NCI-H774 (cell line): Measurements from ENCODE around the gene VPS41.

Source experiments
- DNase-seq: peaks from one replicate; lab custom pipeline; 2025; lab: John Stamatoyannopoulos, UW

VPS41 gene

DNA sequence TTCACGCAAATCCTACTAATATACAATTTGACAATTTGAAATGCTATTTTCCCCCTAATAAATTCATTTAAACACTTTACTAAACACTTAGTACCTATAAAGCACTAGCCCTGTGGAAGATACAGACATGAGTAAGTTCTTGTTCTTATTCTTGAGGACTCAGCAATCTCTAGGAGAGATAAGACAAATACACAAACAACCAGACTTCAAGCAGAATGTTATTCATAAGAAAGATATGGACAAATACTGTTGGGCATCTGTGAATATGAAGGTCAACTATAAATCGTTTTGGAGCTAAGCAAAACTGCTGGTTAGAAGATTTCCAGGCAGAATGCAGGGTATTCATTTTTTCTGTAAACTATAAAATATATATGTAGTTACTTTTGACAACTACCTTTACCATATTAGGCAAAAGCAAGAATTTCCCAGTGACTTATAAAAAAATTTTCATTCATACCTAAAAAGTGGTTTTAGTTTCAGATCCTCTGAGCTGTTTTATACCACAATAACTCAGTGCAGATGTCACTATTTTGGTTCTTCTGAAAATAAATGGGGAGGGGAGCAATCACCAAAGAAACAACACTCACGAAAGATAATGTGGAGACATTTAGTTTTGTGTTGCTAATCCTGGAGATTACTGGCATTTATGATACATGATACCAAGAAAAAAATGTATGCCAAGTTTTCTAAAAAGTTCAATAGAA is 3.8 kb downstream of the VPS41 start:
- DNase-seq, result no peak

- no peak for DNase-seq
Measured at GRCh38 chr7:38903057-38903456, 5.9 kb downstream of the VPS41 start.

DNA sequence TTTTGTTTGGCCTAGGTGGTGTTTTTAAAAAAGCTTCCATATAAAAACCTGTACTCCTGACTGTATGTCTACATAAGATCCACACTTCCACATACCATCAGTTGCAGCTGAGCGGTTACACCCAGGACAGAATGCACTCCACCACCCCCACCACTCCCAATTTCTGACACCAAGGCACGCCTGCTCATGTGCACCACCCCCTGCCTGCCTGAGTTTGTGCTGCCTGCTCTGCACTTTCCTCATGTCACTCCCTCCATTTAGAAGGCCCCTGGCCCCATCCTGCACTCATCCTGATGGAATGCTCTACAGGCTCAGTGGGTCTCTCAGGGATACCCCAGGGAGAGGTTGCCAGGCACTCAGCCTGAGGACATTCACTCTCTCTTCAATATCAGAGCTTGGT is 6.5 kb downstream of the VPS41 start:
- no peak for DNase-seq

DNA sequence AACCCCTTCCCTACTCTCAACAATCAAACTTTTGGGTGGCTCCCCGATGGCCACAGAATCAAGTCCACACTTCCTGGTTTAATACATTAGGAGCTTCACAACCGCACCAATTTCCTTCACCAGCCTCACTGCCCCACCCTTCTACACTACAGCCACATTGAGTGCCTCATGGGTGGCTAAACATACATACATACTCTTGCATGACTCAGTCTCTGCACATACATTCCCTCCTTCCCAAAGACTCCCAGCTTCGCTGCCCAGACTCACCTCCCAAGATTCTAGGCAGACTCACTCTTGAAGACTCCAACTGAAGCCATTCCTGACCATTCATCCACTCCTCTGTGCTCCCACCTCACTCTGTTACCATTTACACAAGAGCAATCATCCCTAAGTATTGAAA is 15.9 kb downstream of the VPS41 start:
- DNase-seq, result no peak

GRCh38 chr7:38890597-38890996 is 18.4 kb downstream of the VPS41 start:
- DNase-seq, result no peak

DNA sequence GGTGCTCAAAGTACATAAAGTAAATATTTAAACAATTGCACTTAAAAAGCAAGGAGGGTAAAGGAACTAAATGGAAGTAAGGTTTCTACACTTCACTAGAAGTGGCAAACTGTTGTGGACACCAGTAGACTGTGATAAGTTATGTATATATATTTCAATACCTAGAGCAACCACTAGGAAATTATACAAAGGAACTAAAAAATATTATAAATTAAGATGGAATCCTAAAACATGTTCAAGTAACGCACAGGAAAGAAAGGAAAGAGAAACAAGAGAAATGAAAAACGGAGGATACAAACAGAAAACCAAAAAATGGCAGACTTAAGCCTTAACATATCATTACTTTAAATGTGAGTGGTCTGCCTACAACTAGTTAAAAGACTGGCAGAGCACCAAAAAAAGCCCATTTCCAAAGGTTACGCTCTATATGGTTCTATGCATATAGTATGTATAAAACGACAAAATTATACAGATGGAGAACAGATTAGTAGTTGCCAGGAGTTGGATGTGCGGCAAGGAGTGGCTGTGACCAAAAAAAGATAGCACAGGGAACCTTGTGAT is 19.0 kb downstream of the VPS41 start:
- DNase-seq, result no peak

DNA sequence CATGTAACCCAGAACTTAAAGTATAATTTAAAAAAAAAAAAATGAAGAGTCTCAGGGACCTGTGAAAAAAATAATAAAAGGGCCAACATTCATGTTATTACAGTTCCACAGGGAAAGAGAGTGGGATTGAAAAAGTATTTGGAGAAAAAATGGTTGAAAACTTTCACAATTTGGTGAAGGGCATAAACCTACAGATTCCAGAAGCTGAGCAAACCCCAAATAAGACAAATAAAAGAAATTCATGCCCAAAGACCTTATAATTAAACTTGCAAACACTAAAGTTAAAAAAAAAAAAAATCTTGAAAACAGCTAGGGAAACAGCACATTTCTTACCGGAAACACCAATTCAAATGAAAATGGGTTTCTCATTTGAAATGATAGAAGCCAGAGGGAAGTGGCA is 19.9 kb downstream of the VPS41 start:
- DNase-seq, result no peak

GRCh38 chr7:38886265-38886664 is 22.7 kb downstream of the VPS41 start:
- no peak for DNase-seq

GRCh38 chr7:38883706-38884105 is 25.3 kb downstream of the VPS41 start:
- no peak for DNase-seq

DNA sequence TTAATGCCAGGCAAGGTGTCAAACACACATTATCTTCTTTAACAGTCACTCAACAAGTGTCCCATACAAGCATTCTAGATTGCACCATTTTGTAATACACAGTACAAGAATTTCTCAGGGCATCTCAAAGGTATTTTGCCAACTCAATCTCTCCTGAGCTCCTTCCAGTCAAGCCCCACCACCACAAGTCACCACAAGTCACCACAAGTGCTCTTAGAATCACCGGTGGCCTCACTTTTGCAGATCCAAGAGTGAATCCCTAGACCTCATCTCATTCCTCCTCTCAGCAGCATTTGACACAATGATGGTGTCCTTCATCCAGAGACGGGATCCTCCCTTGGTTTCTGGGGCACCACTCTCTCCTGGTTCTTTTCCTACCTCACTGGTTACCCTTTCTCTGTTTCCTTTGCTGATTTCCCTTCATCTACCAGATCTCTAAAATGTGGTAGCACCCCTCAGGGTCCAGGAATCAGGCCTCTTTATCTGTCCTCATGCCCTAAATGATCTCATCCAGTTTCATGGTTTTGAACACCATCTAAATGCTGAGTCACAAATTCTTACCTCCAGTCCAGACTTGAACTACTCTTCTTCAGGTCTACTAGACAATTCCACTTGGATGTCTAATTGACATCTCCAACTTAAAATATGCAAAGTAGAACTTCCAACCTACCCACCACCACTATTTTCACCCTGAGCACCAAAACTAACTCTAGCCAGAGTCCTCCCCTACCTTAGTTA is 26.9 kb downstream of the VPS41 start:
- no peak for DNase-seq

- DNase-seq, result no peak
Measured at GRCh38 chr7:38881015-38881414, 28.0 kb downstream of the VPS41 start.

- no peak for DNase-seq
Measured at GRCh38 chr7:38880454-38880853, 28.5 kb downstream of the VPS41 start.

GRCh38 chr7:38880035-38880434 is 29.0 kb downstream of the VPS41 start:
- no peak for DNase-seq

- no peak for DNase-seq
Measured at GRCh38 chr7:38878694-38879457, 30.1 kb downstream of the VPS41 start.

DNA sequence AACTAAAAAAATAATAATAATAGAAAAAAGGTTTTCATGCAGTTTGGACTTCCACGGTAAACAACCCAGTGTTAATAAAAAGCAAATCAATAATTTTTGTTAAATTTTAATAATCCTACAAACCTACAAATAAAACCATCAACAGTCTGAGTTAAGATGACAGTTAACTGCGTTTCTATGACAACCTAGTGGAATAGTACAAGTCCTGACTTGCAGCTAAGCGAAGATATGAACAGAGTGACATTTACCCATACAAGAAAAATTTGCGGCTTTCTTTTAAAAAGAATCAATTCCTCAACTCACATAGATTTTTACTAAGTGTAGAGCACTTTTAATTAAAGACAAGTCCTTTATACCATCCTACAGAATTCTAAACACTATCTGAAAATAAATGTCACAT is 35.6 kb downstream of the VPS41 start:
- no peak for DNase-seq

DNA sequence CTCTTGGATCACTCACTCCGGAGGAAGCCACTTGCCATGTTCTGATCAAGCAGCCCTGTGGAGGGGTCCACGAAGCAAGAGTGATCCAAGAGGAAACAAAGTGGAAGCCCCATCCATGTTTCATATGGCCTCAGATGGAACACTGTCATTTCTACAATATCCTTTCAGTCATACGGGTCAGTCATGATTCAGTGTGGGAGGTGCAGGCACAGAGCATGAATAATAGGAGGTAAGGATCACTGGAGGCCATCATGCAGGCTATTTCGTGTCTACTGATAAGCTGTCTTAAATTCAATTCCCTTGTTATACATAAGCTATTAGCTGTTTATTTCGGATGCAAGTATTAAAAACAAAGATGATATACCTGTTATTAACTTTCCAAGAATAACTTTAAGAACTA is 36.8 kb downstream of the VPS41 start:
- DNase-seq, result no peak

- no peak for DNase-seq
Measured at GRCh38 chr7:38870147-38870546, 38.8 kb downstream of the VPS41 start.

- peak; percentile 75 for DNase-seq
Measured at GRCh38 chr7:38863601-38864291, 45.2 kb downstream of the VPS41 start.

- no peak for DNase-seq
Measured at GRCh38 chr7:38862666-38863065, 46.3 kb downstream of the VPS41 start.

GRCh38 chr7:38858259-38858884 is 50.6 kb downstream of the VPS41 start:
- peak; percentile 68 for DNase-seq

GRCh38 chr7:38855867-38856266 is 53.1 kb downstream of the VPS41 start:
- DNase-seq, result no peak

- DNase-seq, result no peak
Measured at GRCh38 chr7:38855386-38855785, 53.6 kb downstream of the VPS41 start.
